GM12878 (cell line): ENCODE measurements around the gene DHCR7. TPM values are rescaled to one million over a fixed set of nuclear protein-coding genes. Genes with fewer than 3 reads are reported as not detected.

ENCODE experiments used
- ATAC-seq: fragments of 200-7000 bp; cut with Tn5 transposase; 3 replicates; pipeline ENCODE4 v1.9.1; 2020; ENCODE audit warnings: mild to moderate bottlenecking, moderate library complexity
- BruUV-seq: library from RNA; stranded (reverse); fragments of 400-500 nt; replicated peaks from 2 replicates; lab custom pipeline; 2021; lab: Mats Ljungman, UMichigan
- CTCF ChIA-PET: fragments of 300-600 bp; sonication (Branson Sonifier 250); formaldehyde crosslinking; extraction: SDS; loops from one replicate; lab custom pipeline; 2021; ENCODE audit warnings: inconsistent platforms; lab: Yijun Ruan, JAX
- POLR2A ChIA-PET: fragments of 350-600 bp; formaldehyde crosslinking; extraction: SDS; loops from one replicate; lab custom pipeline; 2021; ENCODE audit warnings: inconsistent platforms; lab: Charles Lee
- RAD21 ChIA-PET: fragments of 300-600 bp; sonication (Branson Sonifier 250); formaldehyde crosslinking; loops from one replicate; lab custom pipeline; 2023; ENCODE audit warnings: antibody characterized with exemption; ENCODE audit not compliant: unreplicated experiment; lab: Charles Lee
- SMC1A ChIA-PET: fragments of 300-600 bp; sonication (Branson Sonifier 250); formaldehyde crosslinking; loops from one replicate; lab custom pipeline; 2023; ENCODE audit not compliant: unreplicated experiment, uncharacterized antibody; lab: Charles Lee
- DNase-seq: peaks from one replicate; pipeline ENCODE4 v3.0.0-alpha.2; 2011; ENCODE audit warnings: low read depth, low spot score
- FAIRE-seq: peaks from 3 replicates; lab custom pipeline; 2011; peaks lifted over from hg19 to GRCh38; lab: Jason Lieb, UNC
- H2AFZ ChIP-seq: 2 replicates; pipeline ENCODE4 v1.6.0; 2011; ENCODE audit warnings: low read depth, low read length, control low read depth; ENCODE audit not compliant: control insufficient read depth
- H3K27ac ChIP-seq: 2 replicates; pipeline ENCODE4 v1.5.1; 2011; ENCODE audit warnings: control low read depth; ENCODE audit not compliant: control insufficient read depth, insufficient read depth
- H3K27me3 ChIP-seq, 2 experiments: replicated peaks in 1 of 2; 2 replicates each; pipeline versions ENCODE4 v1.6.0 to v1.6.1; 2011; ENCODE audit warnings: low read length in 1 of 2; ENCODE audit not compliant: control insufficient read depth in 2 of 2, insufficient read depth in 2 of 2
- H3K36me3 ChIP-seq, 2 experiments: 2 replicates each; pipeline ENCODE4 v1.5.1; 2011; ENCODE audit warnings: low read length in 1 of 2; ENCODE audit not compliant: control insufficient read depth in 2 of 2, insufficient read depth in 2 of 2
- H3K4me1 ChIP-seq: 2 replicates; pipeline ENCODE4 v1.6.1; 2011; ENCODE audit warnings: mild to moderate bottlenecking, low read length, moderate library complexity, mixed read lengths; ENCODE audit not compliant: control insufficient read depth, insufficient read depth
- H3K4me2 ChIP-seq: 2 replicates; pipeline ENCODE4 v1.6.0; 2011; ENCODE audit warnings: control low read depth; ENCODE audit not compliant: control insufficient read depth, insufficient read depth
- H3K4me3 ChIP-seq: fragments of 200-600 bp; sonication (generic); 2 replicates; pipeline ENCODE4 v1.5.1; 2016
- H3K79me2 ChIP-seq: 2 replicates; pipeline ENCODE4 v1.6.0; 2011; ENCODE audit warnings: low read length; ENCODE audit not compliant: control insufficient read depth, insufficient read depth
- H3K9ac ChIP-seq: 2 replicates; pipeline ENCODE4 v1.8.0; 2011; ENCODE audit warnings: low read length, control low read depth, mixed read lengths; ENCODE audit not compliant: control insufficient read depth, insufficient read depth
- H3K9me3 ChIP-seq: replicated peaks from 3 replicates; pipeline ENCODE4 v1.5.1; 2011; ENCODE audit warnings: mild to moderate bottlenecking, low read length; ENCODE audit not compliant: control insufficient read depth, insufficient read depth
- H4K20me1 ChIP-seq: 2 replicates; pipeline ENCODE4 v1.6.0; 2011; ENCODE audit not compliant: control insufficient read depth, insufficient read depth
- BRCA1 ChIP-seq: IDR thresholded peaks from 2 replicates; pipeline ENCODE4 v1.6.1; 2011; ENCODE audit warnings: low read depth, low read length, improper control_type of control experiment
- ETV6 ChIP-seq, 2 experiments: fragments of 450-650 bp in 1 of 2; IDR thresholded peaks in 1 of 2; conservative IDR thresholded peaks in 1 of 2; 2 replicates each; pipeline ENCODE4 v1.6.1; 2014; ENCODE audit warnings: antibody characterized with exemption in 1 of 2, borderline replicate concordance in 1 of 2, low read depth in 1 of 2, mild to moderate bottlenecking in 1 of 2, moderate library complexity in 1 of 2
- HDAC2 ChIP-seq: fragments of 200-600 bp; sonication (generic); IDR thresholded peaks from 2 replicates; pipeline ENCODE4 v1.6.1; 2017
- JUNB ChIP-seq: IDR thresholded peaks from 2 replicates; pipeline ENCODE4 v1.6.1; 2016; ENCODE audit warnings: antibody characterized with exemption, mild to moderate bottlenecking
- NR2C2 ChIP-seq: IDR thresholded peaks from 2 replicates; pipeline ENCODE4 v1.6.1; 2011; ENCODE audit warnings: borderline replicate concordance, low read depth; ENCODE audit not compliant: control insufficient read depth, insufficient read length
- RAD21 ChIP-seq: IDR thresholded peaks from 2 replicates; pipeline ENCODE4 v1.6.1; 2011; ENCODE audit warnings: mild to moderate bottlenecking, low read depth, low read length, moderate library complexity; ENCODE audit not compliant: insufficient read depth
- RB1 ChIP-seq: fragments of 450-650 bp; formaldehyde crosslinking; IDR thresholded peaks from 2 replicates; pipeline ENCODE4 v1.6.1; 2017; ENCODE audit warnings: mild to moderate bottlenecking, borderline replicate concordance
- SKIL ChIP-seq: fragments of 450-650 bp; IDR thresholded peaks from 2 replicates; pipeline ENCODE4 v1.6.1; 2017; ENCODE audit warnings: mild to moderate bottlenecking, low read depth, inconsistent platforms; ENCODE audit not compliant: poor library complexity, severe bottlenecking
- SPI1 ChIP-seq: IDR thresholded peaks from 2 replicates; pipeline ENCODE4 v1.6.1; 2011; ENCODE audit warnings: low read depth, mild to moderate bottlenecking, low read length, moderate library complexity, borderline replicate concordance; ENCODE audit not compliant: insufficient read depth
- SUPT20H ChIP-seq: IDR thresholded peaks from 2 replicates; pipeline ENCODE4 v1.6.1; 2011; ENCODE audit warnings: low read depth, mild to moderate bottlenecking, low read length, moderate library complexity, borderline replicate concordance; ENCODE audit not compliant: control insufficient read depth
- ZZZ3 ChIP-seq: IDR thresholded peaks from 2 replicates; pipeline ENCODE4 v1.6.1; 2011; ENCODE audit warnings: low read depth; ENCODE audit not compliant: control insufficient read depth, insufficient read length
- WGBS: methylation state at CpG from one replicate; pipeline ENCODE4 v1.1.6; 2016; ENCODE audit warnings: low lambda C conversion rate; ENCODE audit not compliant: insufficient replicate concordance, insufficient coverage; ENCODE audit errors: missing lambda C conversion rate; 5-methylcytosine and 5-hydroxymethylcytosine counted together
- in situ Hi-C: fragments of 300-500 bp; cut with MboI; formaldehyde crosslinking; loops from 9 replicates; pipeline ENCODE4 v1.14.3; 2018; ENCODE audit warnings: mixed read lengths
- intact Hi-C: fragments of 100-400 bp; cut with micrococcal nuclease; formaldehyde crosslinking; loops from one replicate; pipeline ENCODE4 v1.14.2; 2022; ENCODE audit not compliant: unreplicated experiment
- polyA plus RNA-seq, 11 experiments: library from polyadenylated mRNA; depleted of rRNA in 4 of 11; unstranded in 6 of 11; stranded (reverse) in 5 of 11; fragments of >200 nt; fragmentation: Nextera tagmentation in 4 of 11; fragmentation: Illumina TruSeq in 1 of 11; extraction: Ambion mirVana in 4 of 11; extraction: Trizol in 1 of 11; gene quantifications; 1 replicate in 1 of 11; 2 replicates in 10 of 11; pipeline versions ENCODE4 v1.2.1 to v1.2.3, GENCODE V29; 2011 to 2016; ENCODE audit warnings: inconsistent platforms in 2 of 11, missing spikeins in 2 of 11, low read depth in 1 of 11
- total RNA-seq, 4 experiments: library from RNA; depleted of rRNA in 3 of 4; stranded (reverse); fragments of >200 nt in 3 of 4; fragmentation: Illumina TruSeq in 1 of 4; extraction: Trizol in 1 of 4; gene quantifications; 2 replicates each; pipeline versions ENCODE4 v1.2.1 to v1.2.3, GENCODE V29; 2013 to 2021

DHCR7 gene
- total and polyA plus RNA-seq, 10 of the 15 experiments (the other 5 are each of a cell fraction or from before 2014, with no cell fraction given), result 4.2 to 115 (median 57.8) TPM

GRCh38 chr11:71490044-71490730, 42.0 kb upstream of the DHCR7 start:
- H3K27ac ChIP-seq, result no peak overlapping the region
- H3K4me1 ChIP-seq, result peaks cover 11% of the 10 kb centered on the region
- ATAC-seq (no peak), FAIRE-seq (no peak)
- ChIA-PET POLR2A (no interaction called here), CTCF (interaction anchor here (0.6 kb wide), 1 partner anchor 716 kb away, joined by 3 read pairs; no protein-coding TSS in a partner anchor), SMC1A (interaction anchor here (1.4 kb wide), 1 partner anchor 40 kb away, joined by 3 read pairs; no protein-coding TSS in a partner anchor)
- H3K79me2 ChIP-seq, result no peaks in the 10 kb centered on the region
- no peak overlapping the region for H3K9ac ChIP-seq
- H3K36me3 ChIP-seq, result peaks cover 19 to 21% of the 10 kb centered on the region in 2 experiments
- intact Hi-C loops, result no loop called here
- no peak overlapping the region for H3K4me2 ChIP-seq
- H3K9me3 ChIP-seq, result no peaks in the 10 kb centered on the region; the same call in 2 of the 3 replicates
- H3K27me3 ChIP-seq, result no peaks in the 10 kb centered on the region
- TF ChIP-seq ETV6 (conservative IDR thresholded peaks at IDR 0.05 in 1 of 2, IDR thresholded peaks at IDR 0.05 in 1 of 2; ENCODE audit: borderline replicate concordance in 1 of 2, low read depth in 1 of 2), result no peak
- TF ChIP-seq ZZZ3, result no peak
- no peak for TF ChIP-seq RB1
- no peak for TF ChIP-seq BRCA1
- TF ChIP-seq JUNB, result no peak
- no peak for TF ChIP-seq RAD21
- no peak for TF ChIP-seq HDAC2
- no peak for TF ChIP-seq SPI1
- no peak for TF ChIP-seq SKIL
- no peak for TF ChIP-seq SUPT20H
- TF ChIP-seq NR2C2, result no peak
- TF ChIP-seq, all 136 proteins: peak for 0
- in situ Hi-C loops, result no loop called here
- no peak overlapping the region for H3K4me3 ChIP-seq
- no peak for DNase-seq
- H2AFZ ChIP-seq, result no peak overlapping the region
- 97% methylated on average over 22 of the region's 23 CpGs for WGBS
- no peaks in the 10 kb centered on the region for H4K20me1 ChIP-seq
- RAD21 ChIA-PET, result no interaction called here
- no TSS peak for BruUV-seq
